Choroid plexus epithelial cell (primary cell): ENCODE results near the gene ABLIM1.

ENCODE experiments used
- DNase-seq: peaks from one replicate; pipeline ENCODE4 v3.0.0-alpha.2; 2010; ENCODE audit warnings: low read depth
- H3K4me3 ChIP-seq: 2 replicates; pipeline ENCODE4 v1.5.1; 2011; ENCODE audit warnings: low read depth, mild to moderate bottlenecking, control low read depth, low read length, moderate library complexity
- TF ChIP-seq, protein P1 (sequence below): conservative IDR thresholded peaks from 2 replicates; pipeline ENCODE4 v1.5.1; 2011; ENCODE audit warnings: low read depth, mild to moderate bottlenecking, control low read depth, inconsistent platforms, low read length, moderate library complexity

The ABLIM1 gene

DNA sequence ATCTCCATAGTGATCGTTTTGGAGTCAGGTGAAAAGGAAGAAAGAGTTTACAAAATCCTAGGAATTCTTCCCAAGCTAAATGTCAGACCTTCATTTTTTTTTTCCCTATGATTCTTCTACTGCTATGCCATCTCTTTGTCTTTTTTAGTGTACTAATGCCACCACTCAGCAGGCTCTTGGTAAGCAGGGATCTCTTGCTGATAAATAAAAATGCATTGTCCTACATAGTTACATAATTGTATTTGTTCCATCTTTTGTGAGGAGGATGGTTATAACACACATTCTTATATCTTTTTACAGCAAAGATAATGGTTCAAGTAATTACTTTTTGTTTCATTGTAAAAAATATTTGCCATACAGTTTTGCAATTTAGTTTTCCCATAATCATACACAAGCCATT, 217.0 kb downstream of the ABLIM1 start:
- TF ChIP-seq, protein P1, sequence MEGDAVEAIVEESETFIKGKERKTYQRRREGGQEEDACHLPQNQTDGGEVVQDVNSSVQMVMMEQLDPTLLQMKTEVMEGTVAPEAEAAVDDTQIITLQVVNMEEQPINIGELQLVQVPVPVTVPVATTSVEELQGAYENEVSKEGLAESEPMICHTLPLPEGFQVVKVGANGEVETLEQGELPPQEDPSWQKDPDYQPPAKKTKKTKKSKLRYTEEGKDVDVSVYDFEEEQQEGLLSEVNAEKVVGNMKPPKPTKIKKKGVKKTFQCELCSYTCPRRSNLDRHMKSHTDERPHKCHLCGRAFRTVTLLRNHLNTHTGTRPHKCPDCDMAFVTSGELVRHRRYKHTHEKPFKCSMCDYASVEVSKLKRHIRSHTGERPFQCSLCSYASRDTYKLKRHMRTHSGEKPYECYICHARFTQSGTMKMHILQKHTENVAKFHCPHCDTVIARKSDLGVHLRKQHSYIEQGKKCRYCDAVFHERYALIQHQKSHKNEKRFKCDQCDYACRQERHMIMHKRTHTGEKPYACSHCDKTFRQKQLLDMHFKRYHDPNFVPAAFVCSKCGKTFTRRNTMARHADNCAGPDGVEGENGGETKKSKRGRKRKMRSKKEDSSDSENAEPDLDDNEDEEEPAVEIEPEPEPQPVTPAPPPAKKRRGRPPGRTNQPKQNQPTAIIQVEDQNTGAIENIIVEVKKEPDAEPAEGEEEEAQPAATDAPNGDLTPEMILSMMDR, result no peak
- no peak overlapping the region for H3K4me3 ChIP-seq
- DNase-seq, result no peak

DNA sequence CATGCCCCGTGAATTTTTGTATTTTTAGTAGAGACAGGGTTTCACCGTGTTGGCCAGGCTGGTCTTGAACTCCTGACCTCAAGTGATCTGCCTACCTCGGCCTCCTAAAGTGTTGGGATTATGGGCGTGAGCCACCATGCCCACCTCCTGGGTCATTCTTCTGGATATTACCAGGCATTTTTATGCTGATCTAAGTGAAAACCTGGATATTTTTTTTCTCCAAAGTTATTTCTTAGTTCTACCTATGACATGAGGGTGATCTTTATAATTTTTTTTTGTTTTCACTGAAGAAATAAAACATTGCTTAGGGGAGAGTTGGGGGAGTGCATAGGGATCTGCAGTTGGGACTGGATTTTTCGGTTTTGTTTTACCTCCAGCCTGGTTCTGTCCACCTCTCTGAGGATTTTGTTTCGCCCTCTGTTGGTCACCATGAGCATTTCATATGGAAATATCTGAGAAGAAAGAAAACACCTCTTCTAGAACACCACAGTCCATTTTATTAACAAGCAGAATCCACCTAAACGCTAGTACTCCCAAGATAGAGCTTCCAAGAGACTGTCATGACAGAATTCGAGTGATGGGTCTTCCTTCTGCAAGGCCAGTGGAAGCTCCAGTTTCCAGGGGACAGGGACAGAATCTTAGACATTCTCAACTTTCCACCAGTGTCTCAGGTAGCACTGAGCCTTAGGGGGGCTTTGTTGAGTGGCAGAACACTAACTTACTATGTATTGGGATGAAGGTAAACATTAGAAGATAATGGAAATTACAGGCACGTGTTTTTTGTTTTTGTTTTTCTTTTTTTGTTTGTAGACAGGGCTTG, 220.4 kb downstream of the ABLIM1 start:
- DNase-seq, result peak; percentile 59
- no peak overlapping the region for H3K4me3 ChIP-seq
- TF ChIP-seq, protein P1, result peak; percentile 77

DNA sequence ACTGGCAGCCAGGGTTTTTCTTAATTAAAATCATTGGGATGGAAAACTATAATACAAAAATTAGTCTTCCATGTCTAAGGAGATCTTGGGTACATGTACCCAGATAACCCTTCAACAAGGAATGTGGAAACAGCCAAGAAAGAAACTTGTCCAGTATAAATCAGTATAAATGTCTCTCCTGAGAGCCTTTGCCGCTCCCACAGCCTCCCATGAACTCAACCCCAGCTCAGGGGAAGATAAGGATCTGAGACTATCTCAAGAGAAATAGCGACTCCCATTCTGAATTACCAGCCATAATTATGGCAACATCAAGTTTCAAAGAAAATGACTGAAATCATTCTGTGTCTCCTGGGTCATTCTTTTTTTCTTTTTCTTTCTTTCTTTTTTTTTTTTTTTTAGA, 221.1 kb downstream of the ABLIM1 start:
- no peak for DNase-seq
- no peak overlapping the region for H3K4me3 ChIP-seq
- TF ChIP-seq, protein P1, result no peak

- peak; percentile 43 for DNase-seq
- H3K4me3 ChIP-seq, result no peak overlapping the region
- TF ChIP-seq, protein P1, result no peak
Measured at GRCh38 chr10:114432566-114433093, 225.4 kb downstream of the ABLIM1 start.

- peak; percentile 6 for DNase-seq
- TF ChIP-seq, protein P1, result no peak
- no peak overlapping the region for H3K4me3 ChIP-seq
Measured at GRCh38 chr10:114431414-114432135, 226.5 kb downstream of the ABLIM1 start.

- TF ChIP-seq, protein P1, result no peak
- no peak for DNase-seq
- H3K4me3 ChIP-seq, result no peak overlapping the region
Measured at GRCh38 chr10:114430688-114431413, 227.2 kb downstream of the ABLIM1 start.
